DND-41 (cell line): ENCODE results near the gene RHEBL1.

Experiments
- ATAC-seq: fragments of 200-7000 bp; cut with Tn5 transposase; 3 replicates; pipeline ENCODE4 v1.9.1; 2021; ENCODE audit warnings: low read depth; ENCODE audit not compliant: insufficient read depth
- DNase-seq: peaks from one replicate; pipeline ENCODE4 v3.0.0-alpha.2; 2020
- H2AFZ ChIP-seq: 2 replicates; pipeline ENCODE4 v1.6.0; 2012; ENCODE audit warnings: low read depth, low read length
- H3K27ac ChIP-seq: 2 replicates; pipeline ENCODE4 v1.5.1; 2012; ENCODE audit warnings: low read length, inconsistent platforms
- H3K27me3 ChIP-seq: fragments of 200-600 bp; sonication (generic); 2 replicates; pipeline ENCODE4 v1.6.0; 2012; ENCODE audit warnings: low read length, mild to moderate bottlenecking, inconsistent platforms; ENCODE audit not compliant: insufficient read depth, poor library complexity
- H3K36me3 ChIP-seq: 2 replicates; pipeline ENCODE4 v1.5.1; 2012; ENCODE audit warnings: low read length, inconsistent platforms; ENCODE audit not compliant: insufficient read depth
- H3K4me1 ChIP-seq: 2 replicates; pipeline ENCODE4 v1.5.1; 2012; ENCODE audit warnings: mild to moderate bottlenecking, low read length; ENCODE audit not compliant: insufficient read depth
- H3K4me2 ChIP-seq: 2 replicates; pipeline ENCODE4 v1.6.0; 2012; ENCODE audit warnings: mild to moderate bottlenecking, moderate library complexity, low read length, inconsistent platforms; ENCODE audit not compliant: insufficient read depth
- H3K4me3 ChIP-seq, 2 experiments: fragments of 200-600 bp in 1 of 2; shearing (Covaris generic) in 1 of 2; 2 replicates each; pipeline ENCODE4 v1.5.1; 2012 to 2016; ENCODE audit warnings: inconsistent platforms in 2 of 2, low read length in 2 of 2, mild to moderate bottlenecking in 2 of 2, low read depth in 1 of 2, moderate library complexity in 1 of 2
- H3K79me2 ChIP-seq: 2 replicates; pipeline ENCODE4 v1.6.0; 2012; ENCODE audit warnings: low read length, inconsistent platforms; ENCODE audit not compliant: insufficient read depth
- H3K9ac ChIP-seq: 2 replicates; pipeline ENCODE4 v1.6.0; 2012; ENCODE audit warnings: low read depth, mild to moderate bottlenecking, inconsistent platforms, low read length, moderate library complexity
- H3K9me3 ChIP-seq: 2 replicates; pipeline ENCODE4 v1.5.1; 2012; ENCODE audit warnings: low read length, moderate library complexity, mild to moderate bottlenecking, inconsistent platforms; ENCODE audit not compliant: insufficient read depth, severe bottlenecking
- H4K20me1 ChIP-seq: 2 replicates; pipeline ENCODE4 v1.6.0; 2012; ENCODE audit warnings: low read length; ENCODE audit not compliant: insufficient read depth
- EZH2 ChIP-seq: IDR thresholded peaks from 3 replicates; pipeline ENCODE4 v1.6.1; 2012; ENCODE audit warnings: borderline replicate concordance, low read depth, mild to moderate bottlenecking, moderate library complexity, low read length, inconsistent platforms; ENCODE audit not compliant: severe bottlenecking
- TF ChIP-seq, protein P1 (sequence below): IDR thresholded peaks from 2 replicates; pipeline ENCODE4 v1.5.1; 2012; ENCODE audit warnings: borderline replicate concordance, low read length, moderate library complexity, mild to moderate bottlenecking; ENCODE audit not compliant: poor library complexity, severe bottlenecking; ENCODE audit errors: extremely low read depth

RHEBL1 gene

GRCh38 chr12:49088932-49089330 is 19.2 kb upstream of the RHEBL1 start:
- DNase-seq (no peak), ATAC-seq (no peak)
- Histone ChIP-seq H3K27ac (no peak overlapping the region), H3K4me2 (peak overlapping the region; percentile 63), H3K36me3 (no peaks in the 10 kb centered on the region), H3K9ac (no peak overlapping the region), H4K20me1 (no peaks in the 10 kb centered on the region), H3K4me1 (peaks cover 43% of the 10 kb centered on the region), H3K79me2 (no peaks in the 10 kb centered on the region), H3K27me3 (peaks cover 46% of the 10 kb centered on the region), H3K4me3 (0 out of 4 replicates have a peak overlapping the region, but pooled peaks of 1 of the 2 experiments have one; percentile 41), H3K9me3 (no peaks in the 10 kb centered on the region), H2AFZ (no peak overlapping the region; the same call in 1 of the 2 replicates)
- TF ChIP-seq EZH2: peak; percentile 67
- TF ChIP-seq, protein P1, sequence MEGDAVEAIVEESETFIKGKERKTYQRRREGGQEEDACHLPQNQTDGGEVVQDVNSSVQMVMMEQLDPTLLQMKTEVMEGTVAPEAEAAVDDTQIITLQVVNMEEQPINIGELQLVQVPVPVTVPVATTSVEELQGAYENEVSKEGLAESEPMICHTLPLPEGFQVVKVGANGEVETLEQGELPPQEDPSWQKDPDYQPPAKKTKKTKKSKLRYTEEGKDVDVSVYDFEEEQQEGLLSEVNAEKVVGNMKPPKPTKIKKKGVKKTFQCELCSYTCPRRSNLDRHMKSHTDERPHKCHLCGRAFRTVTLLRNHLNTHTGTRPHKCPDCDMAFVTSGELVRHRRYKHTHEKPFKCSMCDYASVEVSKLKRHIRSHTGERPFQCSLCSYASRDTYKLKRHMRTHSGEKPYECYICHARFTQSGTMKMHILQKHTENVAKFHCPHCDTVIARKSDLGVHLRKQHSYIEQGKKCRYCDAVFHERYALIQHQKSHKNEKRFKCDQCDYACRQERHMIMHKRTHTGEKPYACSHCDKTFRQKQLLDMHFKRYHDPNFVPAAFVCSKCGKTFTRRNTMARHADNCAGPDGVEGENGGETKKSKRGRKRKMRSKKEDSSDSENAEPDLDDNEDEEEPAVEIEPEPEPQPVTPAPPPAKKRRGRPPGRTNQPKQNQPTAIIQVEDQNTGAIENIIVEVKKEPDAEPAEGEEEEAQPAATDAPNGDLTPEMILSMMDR: no peak

DNA sequence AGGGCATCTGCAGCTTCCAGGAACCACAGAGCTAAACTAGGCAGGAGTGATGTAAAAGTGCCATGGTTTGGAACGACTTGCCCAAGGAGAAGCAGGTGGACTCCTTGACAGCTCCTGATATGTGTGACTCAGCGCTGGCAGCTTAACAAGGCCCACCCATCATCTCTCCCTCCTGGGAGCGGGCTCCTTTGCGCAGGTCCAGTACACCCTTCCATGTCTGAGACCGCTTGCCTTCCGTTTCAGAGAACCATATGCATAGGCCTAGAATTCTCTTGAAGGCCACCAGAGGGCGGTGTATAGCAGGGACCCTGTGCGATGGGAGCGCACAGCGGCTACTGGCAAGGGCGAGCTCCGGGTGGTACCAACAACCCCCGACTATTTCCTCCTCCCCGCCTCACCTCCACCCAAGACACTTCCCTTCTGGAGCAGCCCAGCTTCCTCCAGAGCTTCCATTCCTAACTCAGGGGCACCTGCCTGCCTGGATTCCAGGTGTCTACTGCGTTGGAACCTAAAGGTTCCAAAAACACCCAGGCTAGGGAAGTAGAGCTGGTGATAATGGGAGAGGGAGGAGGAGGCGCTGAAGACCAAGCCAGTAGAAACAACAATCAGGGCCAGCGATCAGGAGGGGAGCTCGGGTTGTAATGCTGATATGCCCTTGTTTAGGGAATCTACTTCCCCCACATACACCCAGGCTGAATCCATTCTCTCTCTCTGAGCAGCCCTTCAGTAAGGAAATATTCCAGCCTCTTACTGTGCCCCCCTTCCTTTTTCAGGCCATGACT is 18.6 kb upstream of the RHEBL1 start:
- peak overlapping the region in 1 of 2 experiments; percentile 41; a peak in 2 of 4 replicates for H3K4me3 ChIP-seq
- TF ChIP-seq, protein P1: peak; percentile 97
- TF ChIP-seq EZH2: no peak
- H3K36me3 ChIP-seq: no peaks in the 10 kb centered on the region
- H3K4me2 ChIP-seq: peak overlapping the region; percentile 63
- peak; percentile 87 for DNase-seq
- no peaks in the 10 kb centered on the region for H4K20me1 ChIP-seq
- peak overlapping the region; percentile 73 for H2AFZ ChIP-seq
- ATAC-seq: peak; percentile 93
- no peak overlapping the region for H3K27ac ChIP-seq
- no peaks in the 10 kb centered on the region for H3K9me3 ChIP-seq
- peak overlapping the region; percentile 8; the same call in 1 of the 2 replicates for H3K9ac ChIP-seq
- H3K4me1 ChIP-seq: peaks cover 43% of the 10 kb centered on the region
- no peaks in the 10 kb centered on the region for H3K79me2 ChIP-seq
- H3K27me3 ChIP-seq: peaks cover 46% of the 10 kb centered on the region

GRCh38 chr12:49086116-49086515 is 16.3 kb upstream of the RHEBL1 start:
- no peak for DNase-seq
- Histone ChIP-seq H3K27ac (no peak overlapping the region), H3K4me3 (no peak overlapping the region), H2AFZ (no peak overlapping the region), H3K4me1 (peaks cover 34% of the 10 kb centered on the region), H3K9ac (no peak overlapping the region), H4K20me1 (no peaks in the 10 kb centered on the region), H3K9me3 (no peaks in the 10 kb centered on the region), H3K79me2 (no peaks in the 10 kb centered on the region), H3K4me2 (no peak overlapping the region), H3K36me3 (no peaks in the 10 kb centered on the region), H3K27me3 (peaks cover 28% of the 10 kb centered on the region)
- no peak for ATAC-seq
- TF ChIP-seq, protein P1: no peak
- no peak for TF ChIP-seq EZH2
